ENCODE measurements around the gene SP110.

DNA sequence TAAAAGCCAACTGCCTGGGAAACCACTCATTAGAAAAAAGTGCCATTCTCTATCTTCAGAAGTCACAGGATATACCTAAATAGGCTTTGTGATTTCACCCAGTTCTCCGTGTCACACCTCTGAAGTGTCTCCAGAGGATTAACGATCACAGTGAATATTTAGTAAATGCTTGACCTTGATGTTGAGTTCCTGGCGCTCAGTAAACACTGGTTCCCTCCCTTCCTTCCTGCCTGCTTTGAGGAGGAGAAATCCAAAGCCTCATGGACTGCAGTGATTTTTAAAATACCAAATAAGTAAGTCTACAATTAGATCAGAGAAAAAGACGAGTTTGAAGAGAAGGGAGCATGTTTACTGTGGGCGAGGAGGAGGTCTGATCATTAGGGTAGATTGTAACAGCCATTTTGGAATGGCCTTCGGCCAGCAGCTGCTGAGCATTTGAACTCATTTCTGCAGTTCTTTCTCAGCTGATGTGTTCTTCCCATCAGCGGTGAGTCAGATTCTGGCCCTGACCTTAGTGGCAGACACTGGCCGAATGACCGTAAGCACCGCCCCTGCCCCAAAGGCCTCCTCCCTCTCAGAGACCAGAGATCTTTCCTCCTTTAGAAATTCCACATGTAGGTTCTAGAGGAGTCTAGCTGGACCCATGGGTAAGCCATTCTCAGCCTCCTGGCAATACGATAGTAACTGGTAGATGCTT is 89.0 kb downstream of the SP110 start:
- TF ChIP-seq, protein P1, sequence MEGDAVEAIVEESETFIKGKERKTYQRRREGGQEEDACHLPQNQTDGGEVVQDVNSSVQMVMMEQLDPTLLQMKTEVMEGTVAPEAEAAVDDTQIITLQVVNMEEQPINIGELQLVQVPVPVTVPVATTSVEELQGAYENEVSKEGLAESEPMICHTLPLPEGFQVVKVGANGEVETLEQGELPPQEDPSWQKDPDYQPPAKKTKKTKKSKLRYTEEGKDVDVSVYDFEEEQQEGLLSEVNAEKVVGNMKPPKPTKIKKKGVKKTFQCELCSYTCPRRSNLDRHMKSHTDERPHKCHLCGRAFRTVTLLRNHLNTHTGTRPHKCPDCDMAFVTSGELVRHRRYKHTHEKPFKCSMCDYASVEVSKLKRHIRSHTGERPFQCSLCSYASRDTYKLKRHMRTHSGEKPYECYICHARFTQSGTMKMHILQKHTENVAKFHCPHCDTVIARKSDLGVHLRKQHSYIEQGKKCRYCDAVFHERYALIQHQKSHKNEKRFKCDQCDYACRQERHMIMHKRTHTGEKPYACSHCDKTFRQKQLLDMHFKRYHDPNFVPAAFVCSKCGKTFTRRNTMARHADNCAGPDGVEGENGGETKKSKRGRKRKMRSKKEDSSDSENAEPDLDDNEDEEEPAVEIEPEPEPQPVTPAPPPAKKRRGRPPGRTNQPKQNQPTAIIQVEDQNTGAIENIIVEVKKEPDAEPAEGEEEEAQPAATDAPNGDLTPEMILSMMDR (conservative IDR thresholded peaks at IDR 0.05; ENCODE audit: low read depth, low read length), result no peak
- no peak for TF ChIP-seq EZH2 (IDR thresholded peaks at IDR 0.05; ENCODE audit: borderline replicate concordance, low read depth, low read length, poor library complexity, severe bottlenecking)
